ENCODE data around the gene LRRC49.
"Not testable (repeated sequence)": the region's sequence is repeated elsewhere in the genome, so short reads cannot be mapped to it uniquely, and the experiment has no call there.

Gene LRRC49

GRCh38 chr15:70926914-70927313, 34.3 kb downstream of the LRRC49 start:
- not testable (repeated sequence) for H3K36me3 ChIP-seq (ENCODE audit: insufficient read depth, low read length); H3K27me3 ChIP-seq (ENCODE audit: insufficient read depth, low read length); H2AFZ ChIP-seq (ENCODE audit: low read length, unreplicated experiment); H3K27ac ChIP-seq (ENCODE audit: low read depth, low read length); H3K79me2 ChIP-seq (ENCODE audit: control insufficient read depth, insufficient read depth, low read length, unreplicated experiment); H3K4me3 ChIP-seq (ENCODE audit: low read depth, low read length); H3K4me1 ChIP-seq (ENCODE audit: control insufficient read depth, insufficient read depth, low read length, unreplicated experiment)

- H3K79me2 ChIP-seq (ENCODE audit: control insufficient read depth, insufficient read depth, low read length, unreplicated experiment), result no peaks in the 10 kb centered on the region
Measured at GRCh38 chr15:70931821-70932220, 39.2 kb downstream of the LRRC49 start.

GRCh38 chr15:70932397-70932796, 39.8 kb downstream of the LRRC49 start:
- Histone ChIP-seq H3K27ac (ENCODE audit: low read depth, low read length) (no peak overlapping the region), H3K4me1 (ENCODE audit: control insufficient read depth, insufficient read depth, low read length, unreplicated experiment) (peaks cover 5% of the 10 kb centered on the region), H2AFZ (ENCODE audit: low read length, unreplicated experiment) (no peak overlapping the region), H3K36me3 (ENCODE audit: insufficient read depth, low read length) (no peaks in the 10 kb centered on the region), H3K4me3 (ENCODE audit: low read depth, low read length) (no peak overlapping the region), H3K79me2 (ENCODE audit: control insufficient read depth, insufficient read depth, low read length, unreplicated experiment) (no peaks in the 10 kb centered on the region), H3K27me3 (ENCODE audit: insufficient read depth, low read length) (no peaks in the 10 kb centered on the region)

More at GRCh38 chr15:70931821-70932220, 39.2 kb downstream of the LRRC49 start:
- Histone ChIP-seq H3K4me1 (ENCODE audit: control insufficient read depth, insufficient read depth, low read length, unreplicated experiment) (peaks cover 5% of the 10 kb centered on the region), H3K27me3 (ENCODE audit: insufficient read depth, low read length) (no peaks in the 10 kb centered on the region), H3K36me3 (ENCODE audit: insufficient read depth, low read length) (no peaks in the 10 kb centered on the region), H2AFZ (ENCODE audit: low read length, unreplicated experiment) (no peak overlapping the region), H3K27ac (ENCODE audit: low read depth, low read length) (no peak overlapping the region), H3K4me3 (ENCODE audit: low read depth, low read length) (no peak overlapping the region)

- Histone ChIP-seq H3K79me2 (ENCODE audit: control insufficient read depth, insufficient read depth, low read length, unreplicated experiment) (no peaks in the 10 kb centered on the region), H2AFZ (ENCODE audit: low read length, unreplicated experiment) (no peak overlapping the region), H3K27ac (ENCODE audit: low read depth, low read length) (no peak overlapping the region), H3K36me3 (ENCODE audit: insufficient read depth, low read length) (no peaks in the 10 kb centered on the region), H3K4me1 (ENCODE audit: control insufficient read depth, insufficient read depth, low read length, unreplicated experiment) (peaks cover 5% of the 10 kb centered on the region), H3K27me3 (ENCODE audit: insufficient read depth, low read length) (no peaks in the 10 kb centered on the region), H3K4me3 (ENCODE audit: low read depth, low read length) (no peak overlapping the region)
Measured at GRCh38 chr15:70933411-70933810, 40.8 kb downstream of the LRRC49 start.

- Histone ChIP-seq H3K4me3 (ENCODE audit: low read depth, low read length) (no peak overlapping the region), H3K27ac (ENCODE audit: low read depth, low read length) (no peak overlapping the region), H3K79me2 (ENCODE audit: control insufficient read depth, insufficient read depth, low read length, unreplicated experiment) (no peaks in the 10 kb centered on the region), H3K36me3 (ENCODE audit: insufficient read depth, low read length) (no peaks in the 10 kb centered on the region), H3K27me3 (ENCODE audit: insufficient read depth, low read length) (no peaks in the 10 kb centered on the region), H3K4me1 (ENCODE audit: control insufficient read depth, insufficient read depth, low read length, unreplicated experiment) (peaks cover 5% of the 10 kb centered on the region), H2AFZ (ENCODE audit: low read length, unreplicated experiment) (no peak overlapping the region)
Measured at GRCh38 chr15:70935631-70936030, 43.0 kb downstream of the LRRC49 start.

GRCh38 chr15:70936326-70936725, 43.7 kb downstream of the LRRC49 start:
- peaks cover 5% of the 10 kb centered on the region for H3K4me1 ChIP-seq (ENCODE audit: control insufficient read depth, insufficient read depth, low read length, unreplicated experiment)
- no peaks in the 10 kb centered on the region for H3K36me3 ChIP-seq (ENCODE audit: insufficient read depth, low read length)
- no peaks in the 10 kb centered on the region for H3K79me2 ChIP-seq (ENCODE audit: control insufficient read depth, insufficient read depth, low read length, unreplicated experiment)
- no peaks in the 10 kb centered on the region for H3K27me3 ChIP-seq (ENCODE audit: insufficient read depth, low read length)
- no peak overlapping the region for H3K4me3 ChIP-seq (ENCODE audit: low read depth, low read length)
- H3K27ac ChIP-seq (ENCODE audit: low read depth, low read length), result no peak overlapping the region
- H2AFZ ChIP-seq (ENCODE audit: low read length, unreplicated experiment), result no peak overlapping the region

GRCh38 chr15:70943285-70943684, 50.7 kb downstream of the LRRC49 start:
- H3K27me3 ChIP-seq (ENCODE audit: insufficient read depth, low read length); H3K27ac ChIP-seq (ENCODE audit: low read depth, low read length); H3K79me2 ChIP-seq (ENCODE audit: control insufficient read depth, insufficient read depth, low read length, unreplicated experiment); H3K4me1 ChIP-seq (ENCODE audit: control insufficient read depth, insufficient read depth, low read length, unreplicated experiment); H2AFZ ChIP-seq (ENCODE audit: low read length, unreplicated experiment); H3K4me3 ChIP-seq (ENCODE audit: low read depth, low read length); H3K36me3 ChIP-seq (ENCODE audit: insufficient read depth, low read length): not testable (repeated sequence)

- no peaks in the 10 kb centered on the region for H3K4me1 ChIP-seq (ENCODE audit: control insufficient read depth, insufficient read depth, low read length, unreplicated experiment)
- H3K79me2 ChIP-seq (ENCODE audit: control insufficient read depth, insufficient read depth, low read length, unreplicated experiment), result no peaks in the 10 kb centered on the region
- no peaks in the 10 kb centered on the region for H3K27me3 ChIP-seq (ENCODE audit: insufficient read depth, low read length)
- H3K4me3 ChIP-seq (ENCODE audit: low read depth, low read length), result no peak overlapping the region
- no peaks in the 10 kb centered on the region for H3K36me3 ChIP-seq (ENCODE audit: insufficient read depth, low read length)
- no peak overlapping the region for H2AFZ ChIP-seq (ENCODE audit: low read length, unreplicated experiment)
- no peak overlapping the region for H3K27ac ChIP-seq (ENCODE audit: low read depth, low read length)
Measured at GRCh38 chr15:70947351-70948335, 55.0 kb downstream of the LRRC49 start.

- H3K27ac ChIP-seq (ENCODE audit: low read depth, low read length), result no peak overlapping the region
- no peaks in the 10 kb centered on the region for H3K36me3 ChIP-seq (ENCODE audit: insufficient read depth, low read length)
- H3K79me2 ChIP-seq (ENCODE audit: control insufficient read depth, insufficient read depth, low read length, unreplicated experiment), result no peaks in the 10 kb centered on the region
- H3K4me1 ChIP-seq (ENCODE audit: control insufficient read depth, insufficient read depth, low read length, unreplicated experiment), result no peaks in the 10 kb centered on the region
- no peak overlapping the region for H2AFZ ChIP-seq (ENCODE audit: low read length, unreplicated experiment)
- H3K4me3 ChIP-seq (ENCODE audit: low read depth, low read length), result no peak overlapping the region
- H3K27me3 ChIP-seq (ENCODE audit: insufficient read depth, low read length), result no peaks in the 10 kb centered on the region
Measured at GRCh38 chr15:70950953-70951352, 58.3 kb downstream of the LRRC49 start.

- no peaks in the 10 kb centered on the region for H3K4me1 ChIP-seq (ENCODE audit: control insufficient read depth, insufficient read depth, low read length, unreplicated experiment)
- H2AFZ ChIP-seq (ENCODE audit: low read length, unreplicated experiment), result no peak overlapping the region
- no peaks in the 10 kb centered on the region for H3K27me3 ChIP-seq (ENCODE audit: insufficient read depth, low read length)
- no peak overlapping the region for H3K27ac ChIP-seq (ENCODE audit: low read depth, low read length)
- H3K4me3 ChIP-seq (ENCODE audit: low read depth, low read length), result no peak overlapping the region
- H3K36me3 ChIP-seq (ENCODE audit: insufficient read depth, low read length), result no peaks in the 10 kb centered on the region
- no peaks in the 10 kb centered on the region for H3K79me2 ChIP-seq (ENCODE audit: control insufficient read depth, insufficient read depth, low read length, unreplicated experiment)
Measured at GRCh38 chr15:70954171-70954570, 61.5 kb downstream of the LRRC49 start.

GRCh38 chr15:70954733-70955132, 62.1 kb downstream of the LRRC49 start:
- no peak overlapping the region for H2AFZ ChIP-seq (ENCODE audit: low read length, unreplicated experiment)

More at GRCh38 chr15:70954733-70955132, 62.1 kb downstream of the LRRC49 start:
- Histone ChIP-seq H3K4me1 (ENCODE audit: control insufficient read depth, insufficient read depth, low read length, unreplicated experiment) (no peaks in the 10 kb centered on the region), H3K4me3 (ENCODE audit: low read depth, low read length) (no peak overlapping the region), H3K79me2 (ENCODE audit: control insufficient read depth, insufficient read depth, low read length, unreplicated experiment) (no peaks in the 10 kb centered on the region), H3K27me3 (ENCODE audit: insufficient read depth, low read length) (no peaks in the 10 kb centered on the region), H3K27ac (ENCODE audit: low read depth, low read length) (no peak overlapping the region), H3K36me3 (ENCODE audit: insufficient read depth, low read length) (no peaks in the 10 kb centered on the region)

All from ACC112 (cell line).